Measurements from ENCODE around the gene TTLL11.

DNA sequence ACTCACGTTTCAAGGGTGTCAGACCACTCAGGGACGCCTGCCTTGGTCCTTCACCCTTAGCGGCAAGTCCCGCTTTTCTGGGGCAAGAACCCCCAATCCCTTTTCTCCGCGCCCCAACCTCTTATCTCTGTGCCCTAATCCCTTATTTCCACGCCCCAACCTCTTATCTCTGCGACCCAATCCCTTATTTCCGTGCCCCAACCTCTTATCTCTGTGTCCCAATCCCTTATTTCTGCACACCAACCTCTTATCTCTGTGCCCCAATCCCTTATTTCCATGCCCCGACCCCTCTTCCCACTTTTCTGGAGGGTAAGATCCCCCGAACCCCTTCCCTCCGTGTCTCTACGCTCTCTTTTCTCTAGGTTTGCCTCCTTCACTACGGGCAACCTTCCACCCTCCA is 302.3 kb downstream of the TTLL11 start:
- TF ChIP-seq, protein P1, sequence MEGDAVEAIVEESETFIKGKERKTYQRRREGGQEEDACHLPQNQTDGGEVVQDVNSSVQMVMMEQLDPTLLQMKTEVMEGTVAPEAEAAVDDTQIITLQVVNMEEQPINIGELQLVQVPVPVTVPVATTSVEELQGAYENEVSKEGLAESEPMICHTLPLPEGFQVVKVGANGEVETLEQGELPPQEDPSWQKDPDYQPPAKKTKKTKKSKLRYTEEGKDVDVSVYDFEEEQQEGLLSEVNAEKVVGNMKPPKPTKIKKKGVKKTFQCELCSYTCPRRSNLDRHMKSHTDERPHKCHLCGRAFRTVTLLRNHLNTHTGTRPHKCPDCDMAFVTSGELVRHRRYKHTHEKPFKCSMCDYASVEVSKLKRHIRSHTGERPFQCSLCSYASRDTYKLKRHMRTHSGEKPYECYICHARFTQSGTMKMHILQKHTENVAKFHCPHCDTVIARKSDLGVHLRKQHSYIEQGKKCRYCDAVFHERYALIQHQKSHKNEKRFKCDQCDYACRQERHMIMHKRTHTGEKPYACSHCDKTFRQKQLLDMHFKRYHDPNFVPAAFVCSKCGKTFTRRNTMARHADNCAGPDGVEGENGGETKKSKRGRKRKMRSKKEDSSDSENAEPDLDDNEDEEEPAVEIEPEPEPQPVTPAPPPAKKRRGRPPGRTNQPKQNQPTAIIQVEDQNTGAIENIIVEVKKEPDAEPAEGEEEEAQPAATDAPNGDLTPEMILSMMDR (IDR thresholded peaks at IDR 0.05; ENCODE audit: low read depth, low read length) = no peak
- TF ChIP-seq POLR2A (IDR thresholded peaks at IDR 0.05; ENCODE audit: extremely low read depth, insufficient read length) = no peak
- TF ChIP-seq MYC (IDR thresholded peaks at IDR 0.05; ENCODE audit: low read depth, low read length) = no peak
- TF ChIP-seq, protein P2, sequence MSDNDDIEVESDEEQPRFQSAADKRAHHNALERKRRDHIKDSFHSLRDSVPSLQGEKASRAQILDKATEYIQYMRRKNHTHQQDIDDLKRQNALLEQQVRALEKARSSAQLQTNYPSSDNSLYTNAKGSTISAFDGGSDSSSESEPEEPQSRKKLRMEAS (IDR thresholded peaks at IDR 0.05; ENCODE audit: low read depth, low read length) = no peak
